PC-9 (cell line): ENCODE results near the gene ABHD17A. TPM values are rescaled to one million over a fixed set of nuclear protein-coding genes. Genes with fewer than 3 reads are reported as not detected.
A peak's percentile ranks its signal among the peaks of the same experiment; 100 is the strongest.

Experiments used
- BruUV-seq: library from RNA; stranded (reverse); fragments of 400-500 nt; replicated peaks from 2 replicates; lab custom pipeline; 2021; lab: Mats Ljungman, UMichigan
- CTCF ChIA-PET: fragments of 300-600 bp; sonication (Branson Sonifier 250); formaldehyde crosslinking; loops from one replicate; lab custom pipeline; 2022; ENCODE audit warnings: antibody characterized with exemption; lab: Charles Lee
- POLR2A ChIA-PET: fragments of 300-600 bp; sonication (Branson Sonifier 250); formaldehyde crosslinking; loops from one replicate; lab custom pipeline; 2022; ENCODE audit warnings: antibody characterized with exemption; ENCODE audit not compliant: unreplicated experiment; lab: Charles Lee
- DNase-seq, 2 experiments: peaks; one replicate each; pipeline versions ENCODE4 v3.0.0 to v3.0.0-alpha.2; 2015 to 2022; ENCODE audit warnings: mixed read lengths in 1 of 2
- H2AFZ ChIP-seq: fragments of 200-600 bp; sonication (generic); 2 replicates; pipeline ENCODE4 v1.8.1; 2017; ENCODE audit warnings: antibody characterized with exemption
- H3F3A ChIP-seq: fragments of 200-600 bp; sonication (generic); 2 replicates; pipeline ENCODE4 v1.8.1; 2017; ENCODE audit warnings: antibody characterized with exemption, mild to moderate bottlenecking, low read depth; ENCODE audit not compliant: insufficient read depth
- H3K27ac ChIP-seq: fragments of 200-600 bp; sonication (generic); 2 replicates; pipeline ENCODE4 v1.6.1; 2016; ENCODE audit warnings: mixed run types
- H3K27me3 ChIP-seq: fragments of 200-600 bp; sonication (generic); 2 replicates; pipeline ENCODE4 v1.6.1; 2016; ENCODE audit warnings: low read depth, mixed run types; ENCODE audit not compliant: insufficient read depth
- H3K36me3 ChIP-seq: fragments of 200-600 bp; sonication (generic); 2 replicates; pipeline ENCODE4 v1.6.1; 2016; ENCODE audit warnings: low read depth, mixed run types
- H3K4me1 ChIP-seq: fragments of 200-600 bp; sonication (generic); replicated peaks from 2 replicates; pipeline ENCODE4 v1.6.1; 2016; ENCODE audit warnings: mixed run types; ENCODE audit not compliant: insufficient read depth
- H3K4me2 ChIP-seq: fragments of 200-600 bp; sonication (generic); 2 replicates; pipeline ENCODE4 v1.6.1; 2017; ENCODE audit warnings: mixed run types
- H3K4me3 ChIP-seq: fragments of 200-600 bp; sonication (generic); 2 replicates; pipeline ENCODE4 v1.6.1; 2016; ENCODE audit warnings: mixed run types
- H3K79me2 ChIP-seq: fragments of 200-600 bp; sonication (generic); 2 replicates; pipeline ENCODE4 v1.6.1; 2017; ENCODE audit warnings: low read depth, mixed run types
- H3K9me2 ChIP-seq: fragments of 200-600 bp; sonication (generic); 2 replicates; pipeline ENCODE4 v1.8.1; 2017; ENCODE audit warnings: mild to moderate bottlenecking; ENCODE audit not compliant: insufficient read depth
- H3K9me3 ChIP-seq: fragments of 200-600 bp; sonication (generic); 2 replicates; pipeline ENCODE4 v1.8.1; 2016; ENCODE audit warnings: low read depth; ENCODE audit not compliant: insufficient read depth
- H4K20me1 ChIP-seq: fragments of 200-600 bp; sonication (generic); 2 replicates; pipeline ENCODE4 v1.8.1; 2017; ENCODE audit not compliant: insufficient read depth
- CTCF ChIP-seq: fragments of 200-600 bp; sonication (generic); conservative IDR thresholded peaks from 2 replicates; pipeline ENCODE4 v1.6.1; 2017; ENCODE audit warnings: mixed run types, antibody characterized with exemption, mild to moderate bottlenecking, moderate library complexity
- EZH2 ChIP-seq: fragments of 200-600 bp; sonication (generic); IDR thresholded peaks from 2 replicates; pipeline ENCODE4 v1.8.0; 2017; ENCODE audit warnings: antibody characterized with exemption, low read depth
- intact Hi-C: fragments of 100-400 bp; cut with micrococcal nuclease; formaldehyde crosslinking; loops from one replicate; pipeline ENCODE4 v1.10.0; 2022; ENCODE audit not compliant: unreplicated experiment
- total RNA-seq: library from RNA; stranded (reverse); gene quantifications from 2 replicates; pipeline ENCODE4 v1.2.3, GENCODE V29; 2021

Gene ABHD17A
- total RNA-seq, 1 experiment from 2014 or later: 35.9 TPM

- Histone ChIP-seq H3F3A (no peaks in the 10 kb centered on the region), H3K36me3 (no peaks in the 10 kb centered on the region), H3K4me2 (peak overlapping the region; percentile 91), H3K27ac (no peak overlapping the region), H3K27me3 (no peaks in the 10 kb centered on the region), H3K4me3 (peak overlapping the region; percentile 73), H3K9me3 (no peaks in the 10 kb centered on the region), H4K20me1 (peaks cover 8% of the 10 kb centered on the region; the same call in 1 of the 2 replicates), H3K79me2 (peaks cover 31% of the 10 kb centered on the region), H2AFZ (no peak overlapping the region), H3K9me2 (no peaks in the 10 kb centered on the region), H3K4me1 (peaks cover 6% of the 10 kb centered on the region; the same call in 1 of the 2 replicates)
- POLR2A ChIA-PET: interaction anchor here (0.6 to 0.9 kb wide), 4 partner anchors 10 to 648 kb away, joined by 3 to 16 read pairs (median 4); no protein-coding TSS in a partner anchor
- CTCF ChIA-PET: interaction anchor here (0.6 to 1.4 kb wide), 3 partner anchors 13 to 211 kb away, joined by 5 to 10 read pairs (median 8); no protein-coding TSS in a partner anchor
- no peak for DNase-seq
- intact Hi-C loops: no loop called here
- TF ChIP-seq EZH2: no peak
- no peak for TF ChIP-seq CTCF
- TSS peak; percentile 57 for BruUV-seq
These were observed 469 bp downstream of the ABHD17A start for GRCh38 chr19:1884719-1885334.

GRCh38 chr19:1884291-1884718 lies 991 bp downstream of the ABHD17A start:
- intact Hi-C loops: no loop called here
- peak in 1 of 2 experiments; percentile 22 for DNase-seq
- no peaks in the 10 kb centered on the region for H3F3A ChIP-seq
- H3K36me3 ChIP-seq: no peaks in the 10 kb centered on the region
- H3K4me1 ChIP-seq: peaks cover 6% of the 10 kb centered on the region; the same call in 1 of the 2 replicates
- H4K20me1 ChIP-seq: peaks cover 8% of the 10 kb centered on the region; the same call in 1 of the 2 replicates
- no peaks in the 10 kb centered on the region for H3K9me2 ChIP-seq
- no peaks in the 10 kb centered on the region for H3K9me3 ChIP-seq
- TF ChIP-seq CTCF (no peak), EZH2 (no peak)
- ChIA-PET CTCF (interaction anchor here (1.4 kb wide), 1 partner anchor 13 kb away, joined by 8 read pairs; no protein-coding TSS in a partner anchor), POLR2A (no interaction called here)
- H3K79me2 ChIP-seq: peaks cover 31% of the 10 kb centered on the region
- peak overlapping the region; percentile 73 for H3K4me3 ChIP-seq
- H3K4me2 ChIP-seq: peak overlapping the region; percentile 91
- H3K27me3 ChIP-seq: no peaks in the 10 kb centered on the region
- no peak overlapping the region for H2AFZ ChIP-seq
- no peak overlapping the region for H3K27ac ChIP-seq
- no TSS peak for BruUV-seq

GRCh38 chr19:1883784-1884183 lies 1.5 kb downstream of the ABHD17A start:
- POLR2A ChIA-PET: no interaction called here

More at GRCh38 chr19:1883784-1884183, 1.5 kb downstream of the ABHD17A start:
- H2AFZ ChIP-seq: no peak overlapping the region
- no TSS peak for BruUV-seq
- no peak for TF ChIP-seq EZH2
- no peak overlapping the region for H3K27ac ChIP-seq
- H3K4me1 ChIP-seq: peaks cover 6% of the 10 kb centered on the region; the same call in 1 of the 2 replicates
- CTCF ChIA-PET: interaction anchor here (1.4 kb wide), 1 partner anchor 14 kb away, joined by 8 read pairs; no protein-coding TSS in a partner anchor
- H3K79me2 ChIP-seq: peaks cover 31% of the 10 kb centered on the region
- H3K9me2 ChIP-seq: no peaks in the 10 kb centered on the region
- H3K36me3 ChIP-seq: no peaks in the 10 kb centered on the region
- DNase-seq: no peak
- intact Hi-C loops: no loop called here
- H3F3A ChIP-seq: no peaks in the 10 kb centered on the region
- peaks cover 8% of the 10 kb centered on the region; the same call in 1 of the 2 replicates for H4K20me1 ChIP-seq
- H3K27me3 ChIP-seq: no peaks in the 10 kb centered on the region
- peak overlapping the region; percentile 91 for H3K4me2 ChIP-seq
- no peaks in the 10 kb centered on the region for H3K9me3 ChIP-seq
- H3K4me3 ChIP-seq: peak overlapping the region; percentile 73
